GM12873 (cell line): ENCODE results near the gene TUBB4A.

Source experiments
- TF ChIP-seq, protein P1 (sequence below): IDR thresholded peaks from 2 replicates; pipeline ENCODE4 v1.5.1; 2012; ENCODE audit warnings: low read depth, mild to moderate bottlenecking, moderate library complexity, low read length, control low read depth; ENCODE audit not compliant: insufficient read depth; ENCODE audit errors: missing control alignments

TUBB4A gene

DNA sequence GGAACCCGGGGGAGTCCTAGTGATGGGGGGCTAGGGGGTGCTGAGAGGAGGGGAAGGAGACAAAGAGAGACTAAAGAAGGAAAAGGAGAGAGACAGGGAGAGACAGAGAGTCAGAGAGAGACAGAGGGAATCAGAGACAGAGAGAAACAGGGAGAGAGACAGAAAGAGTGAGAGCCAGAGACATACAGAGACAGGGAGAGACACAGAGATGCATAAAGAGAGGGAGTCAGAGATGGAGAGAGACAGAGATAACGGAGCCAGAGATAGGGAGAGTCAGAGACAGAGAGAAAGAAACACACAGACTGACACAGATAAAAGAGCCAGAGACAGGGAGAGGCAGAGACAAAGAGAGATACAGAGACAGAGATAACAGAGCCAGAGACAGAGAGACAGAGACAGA lies 27.2 kb upstream of the TUBB4A start:
- TF ChIP-seq, protein P1, sequence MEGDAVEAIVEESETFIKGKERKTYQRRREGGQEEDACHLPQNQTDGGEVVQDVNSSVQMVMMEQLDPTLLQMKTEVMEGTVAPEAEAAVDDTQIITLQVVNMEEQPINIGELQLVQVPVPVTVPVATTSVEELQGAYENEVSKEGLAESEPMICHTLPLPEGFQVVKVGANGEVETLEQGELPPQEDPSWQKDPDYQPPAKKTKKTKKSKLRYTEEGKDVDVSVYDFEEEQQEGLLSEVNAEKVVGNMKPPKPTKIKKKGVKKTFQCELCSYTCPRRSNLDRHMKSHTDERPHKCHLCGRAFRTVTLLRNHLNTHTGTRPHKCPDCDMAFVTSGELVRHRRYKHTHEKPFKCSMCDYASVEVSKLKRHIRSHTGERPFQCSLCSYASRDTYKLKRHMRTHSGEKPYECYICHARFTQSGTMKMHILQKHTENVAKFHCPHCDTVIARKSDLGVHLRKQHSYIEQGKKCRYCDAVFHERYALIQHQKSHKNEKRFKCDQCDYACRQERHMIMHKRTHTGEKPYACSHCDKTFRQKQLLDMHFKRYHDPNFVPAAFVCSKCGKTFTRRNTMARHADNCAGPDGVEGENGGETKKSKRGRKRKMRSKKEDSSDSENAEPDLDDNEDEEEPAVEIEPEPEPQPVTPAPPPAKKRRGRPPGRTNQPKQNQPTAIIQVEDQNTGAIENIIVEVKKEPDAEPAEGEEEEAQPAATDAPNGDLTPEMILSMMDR = no peak

DNA sequence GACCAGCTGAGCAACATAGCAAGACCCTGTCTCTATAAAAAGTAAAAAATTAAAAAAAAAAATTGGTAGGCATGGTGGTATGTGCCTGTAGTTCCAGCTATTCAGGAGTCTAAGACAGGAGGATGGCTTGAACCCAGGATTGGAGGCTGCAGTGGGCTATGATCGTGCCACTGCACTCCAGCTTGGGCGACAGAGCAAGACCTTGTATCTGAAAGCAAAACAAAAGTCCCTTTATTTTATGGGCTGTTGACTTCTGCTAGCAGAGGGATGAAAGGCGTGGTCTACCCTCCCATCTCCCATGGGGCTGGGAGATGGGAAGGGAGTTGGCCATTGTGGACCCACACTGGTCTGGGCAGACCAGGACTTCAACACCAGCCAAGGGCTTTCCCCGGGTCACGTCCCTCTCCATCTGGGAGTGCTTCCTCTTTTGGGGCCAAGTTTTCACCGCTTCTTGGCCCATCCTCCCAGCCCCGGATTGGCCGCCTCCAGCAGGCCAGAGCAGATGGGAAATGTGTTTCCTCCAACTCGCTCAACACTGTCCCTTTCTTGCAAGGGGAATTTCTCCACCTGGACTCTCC lies 26.5 kb upstream of the TUBB4A start:
- TF ChIP-seq, protein P1 = no peak

DNA sequence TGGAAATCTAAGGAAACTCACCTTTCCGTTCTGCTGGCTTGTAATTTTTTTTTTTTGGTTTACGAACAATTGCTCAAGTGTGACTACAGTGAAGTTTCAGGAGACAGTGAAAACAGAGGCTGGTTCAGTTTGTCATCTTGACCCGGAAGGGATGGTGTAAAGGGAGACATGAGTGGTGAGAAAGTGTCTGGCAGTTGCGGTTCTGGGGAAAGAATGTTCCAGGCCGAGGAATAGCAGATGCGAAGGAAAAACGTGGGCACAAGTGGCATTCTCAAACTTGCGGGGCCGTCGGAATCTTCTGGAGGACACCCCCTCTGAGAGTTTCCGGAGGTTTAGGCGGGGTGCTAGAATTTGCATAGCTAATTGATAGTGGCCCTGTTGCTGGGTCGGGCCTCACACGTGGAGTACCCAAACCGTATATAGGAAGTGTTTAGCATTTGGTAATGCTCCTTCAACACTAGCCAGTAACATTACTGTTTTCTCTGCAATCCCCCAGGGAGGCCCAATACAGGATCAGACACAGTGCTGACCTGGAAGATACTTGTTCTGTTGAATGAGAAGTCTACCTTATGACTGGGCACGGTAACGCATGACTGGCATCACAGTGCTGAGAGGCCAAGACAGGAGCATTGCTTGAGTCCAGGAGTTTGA lies 25.9 kb upstream of the TUBB4A start:
- TF ChIP-seq, protein P1 = no peak

DNA sequence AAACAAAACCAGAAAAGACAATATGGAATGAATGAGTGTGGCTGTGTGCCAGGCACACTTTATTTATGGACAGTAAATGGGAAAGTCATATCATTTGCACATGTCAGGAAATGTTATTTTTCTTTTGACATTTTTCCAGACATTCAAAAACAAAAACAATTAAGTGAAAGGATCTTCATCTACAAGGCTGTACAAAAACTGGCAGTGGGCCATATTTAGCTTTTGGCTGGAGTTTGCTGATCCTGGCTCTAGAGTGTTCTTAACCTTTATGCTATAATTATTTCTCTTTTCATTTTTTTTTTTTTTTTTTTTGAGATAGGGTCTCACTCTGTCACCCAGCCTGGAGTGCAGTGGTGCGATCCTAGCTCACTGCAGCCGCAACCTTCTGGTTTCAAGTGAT lies 22.2 kb upstream of the TUBB4A start:
- TF ChIP-seq, protein P1 = no peak

DNA sequence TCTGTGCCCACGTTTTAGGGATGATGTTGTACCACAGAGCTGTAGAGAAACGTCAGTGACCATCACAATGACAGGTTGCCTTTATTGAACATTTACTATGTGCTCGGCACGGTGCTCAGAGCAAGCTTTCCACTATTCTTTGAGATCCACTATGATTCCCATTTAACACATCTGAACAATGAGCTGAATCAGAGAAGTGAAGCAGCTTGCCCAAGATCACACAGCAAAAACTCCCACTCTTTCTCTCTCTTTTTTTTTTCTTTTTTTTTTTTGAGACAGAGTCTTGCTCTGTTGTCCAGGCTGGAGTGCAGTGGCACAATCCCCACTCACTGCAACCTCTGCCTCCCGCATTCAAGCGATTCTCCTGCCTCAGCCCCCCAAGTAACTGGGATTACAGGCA lies 20.6 kb upstream of the TUBB4A start:
- TF ChIP-seq, protein P1 = no peak

DNA sequence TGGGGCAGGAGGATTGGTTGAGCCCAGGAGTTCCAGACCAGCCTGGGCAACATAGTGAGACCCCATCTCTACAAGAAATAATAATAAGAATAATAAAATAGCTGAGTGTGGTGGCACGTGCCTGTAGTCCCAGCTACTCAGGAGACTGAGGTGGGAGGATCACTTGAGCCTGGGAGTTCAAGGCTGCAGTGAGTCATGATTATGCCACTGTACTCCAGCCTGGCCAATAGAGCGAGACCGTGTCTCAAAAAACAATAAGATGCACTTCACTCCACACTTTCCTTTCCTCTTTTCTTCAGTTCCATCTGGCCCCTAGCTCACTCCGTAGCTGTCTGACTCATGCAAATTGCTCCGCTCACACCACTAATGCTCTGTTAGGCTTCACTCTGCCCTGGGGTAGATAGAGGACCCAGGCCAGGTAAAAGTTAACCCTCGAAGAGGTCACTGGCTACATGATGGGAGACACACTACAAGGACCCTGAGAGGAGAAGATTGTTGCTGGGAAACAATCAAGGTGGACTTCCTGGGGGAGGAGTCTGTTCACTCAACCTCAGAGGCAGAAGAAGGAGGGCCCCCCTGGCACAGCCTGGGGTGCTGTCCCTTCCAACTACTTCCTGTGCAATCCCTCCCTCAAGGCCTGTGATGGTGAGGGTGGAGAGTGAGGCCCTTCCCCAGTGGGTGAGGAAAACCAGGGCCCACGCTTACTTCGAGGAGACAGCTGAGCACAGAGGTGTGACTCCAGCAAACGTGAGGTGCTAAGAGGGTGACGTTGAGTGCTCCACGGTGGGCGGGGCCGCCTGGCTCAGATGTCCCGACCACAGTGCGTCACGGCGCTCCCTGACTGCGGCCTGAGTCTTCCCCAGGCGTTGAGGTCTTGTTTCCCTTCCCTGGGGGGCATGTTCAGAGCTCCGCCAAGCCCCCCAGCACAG lies 19.9 kb upstream of the TUBB4A start:
- TF ChIP-seq, protein P1 = no peak

DNA sequence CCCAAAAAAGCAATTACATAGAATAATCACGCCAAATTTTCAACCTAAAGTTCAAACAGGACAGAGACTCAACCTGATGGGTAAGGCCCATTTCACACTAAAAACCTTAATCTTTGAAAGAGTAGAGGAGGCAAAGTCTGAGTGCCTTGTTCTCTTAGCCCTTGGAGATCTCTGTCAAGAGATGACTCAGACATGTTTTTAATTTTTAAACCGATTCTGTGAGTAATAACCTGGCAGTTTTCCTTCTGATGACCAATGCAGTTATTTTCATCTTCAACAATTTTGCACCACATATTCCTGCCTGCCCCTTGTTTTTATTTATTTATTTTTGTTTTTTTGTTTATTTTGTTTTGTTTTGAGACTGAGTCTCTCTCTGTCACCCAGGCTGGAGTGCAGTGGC lies 17.2 kb upstream of the TUBB4A start:
- TF ChIP-seq, protein P1 = no peak
